RKO (cell line): ENCODE data around the gene CCL4L2.
"Not testable (repeated sequence)": the region's sequence is repeated elsewhere in the genome, so short reads cannot be mapped to it uniquely, and the experiment has no call there.

ENCODE experiments used
- DNase-seq: peaks from one replicate; pipeline ENCODE4 v3.0.0-alpha.2; 2016; ENCODE audit warnings: low spot score

CCL4L2 gene

GRCh38 chr17:36210439-36211211, at the start of gene CCL4L2:
Gene CCL4L2, plus strand, starts transcription at chr17:36211063.
- DNase-seq, result not testable (repeated sequence)

GRCh38 chr17:36168836-36169235, 42.0 kb upstream of the CCL4L2 start:
- not testable (repeated sequence) for DNase-seq

- DNase-seq, result not testable (repeated sequence)
Observed at GRCh38 chr17:36176536-36176935, 34.3 kb upstream of the CCL4L2 start, which contains the start of gene TBC1D3B. Gene TBC1D3B, minus strand, starts transcription at chr17:36176636. Its CDS starts 1,586 bp downstream, at chr17:36175050.

- not testable (repeated sequence) for DNase-seq
Observed at GRCh38 chr17:36181446-36182175, 29.3 kb upstream of the CCL4L2 start.

- DNase-seq, result peak; percentile 34
Observed at GRCh38 chr17:36182176-36183000, 28.5 kb upstream of the CCL4L2 start.

- DNase-seq, result peak; percentile 86
Observed at GRCh38 chr17:36183001-36183971, 27.6 kb upstream of the CCL4L2 start.

- peak; percentile 38 for DNase-seq
Observed at GRCh38 chr17:36184023-36184765, 26.7 kb upstream of the CCL4L2 start.

- DNase-seq, result no peak
Observed at GRCh38 chr17:36185416-36185815, 25.4 kb upstream of the CCL4L2 start.

- not testable (repeated sequence) for DNase-seq
Observed at GRCh38 chr17:36186810-36187763, 23.8 kb upstream of the CCL4L2 start.

GRCh38 chr17:36187943-36188665, 22.8 kb upstream of the CCL4L2 start:
- not testable (repeated sequence) for DNase-seq

GRCh38 chr17:36188891-36189306, 22.0 kb upstream of the CCL4L2 start:
- no peak for DNase-seq

- DNase-seq, result not testable (repeated sequence)
Observed at GRCh38 chr17:36189993-36190392, 20.9 kb upstream of the CCL4L2 start.

GRCh38 chr17:36190549-36191330, 20.1 kb upstream of the CCL4L2 start:
- not testable (repeated sequence) for DNase-seq

GRCh38 chr17:36193216-36193775, 17.6 kb upstream of the CCL4L2 start:
- no peak for DNase-seq

- DNase-seq, result not testable (repeated sequence)
Observed at GRCh38 chr17:36194147-36194831, 16.6 kb upstream of the CCL4L2 start.

GRCh38 chr17:36194832-36195433, 15.9 kb upstream of the CCL4L2 start:
- DNase-seq, result not testable (repeated sequence)
